Lower leg skin (tissue), 4 donors: ENCODE results near the gene CD83. TPM values are rescaled to one million over a fixed set of nuclear protein-coding genes. Genes with fewer than 3 reads are reported as not detected.
"Not testable (repeated sequence)": the region's sequence is repeated elsewhere in the genome, so short reads cannot be mapped to it uniquely, and the experiment has no call there.

Experiments used
- DNase-seq, 2 donors: peaks; one replicate each; pipeline ENCODE4 v3.0.0-alpha.2; 2019; ENCODE audit warnings: low spot score in 2 of 2
- H3K4me3 ChIP-seq: fragments of 200-600 bp; sonication (generic); 2 replicates; pipeline ENCODE4 v1.5.1; 2017; ENCODE audit warnings: mild to moderate bottlenecking, low read depth; ENCODE audit not compliant: poor library complexity, severe bottlenecking
- POLR2A ChIP-seq, 2 donors: fragments of 450-650 bp; IDR thresholded peaks; one replicate each; pipeline ENCODE4 v1.6.1; 2016 to 2017; ENCODE audit warnings: antibody characterized with exemption in 2 of 2, mild to moderate bottlenecking in 1 of 2, moderate library complexity in 1 of 2
- WGBS, 2 donors: methylation state at CpG; one replicate each; pipeline ENCODE4 v1.1.5; 2018; 5-methylcytosine and 5-hydroxymethylcytosine counted together
- intact Hi-C: fragments of 100-400 bp; cut with DNase I; formaldehyde crosslinking; loops from one replicate; pipeline ENCODE4 v1.15.0; 2023; ENCODE audit warnings: low total_unique reads
- total RNA-seq, 4 donors: library from RNA; depleted of rRNA; stranded (reverse); fragments of >200 nt; gene quantifications; one replicate each; pipeline ENCODE4 v1.1.0, GENCODE V29; 2016
- TF ChIP-seq, protein P1 (sequence below), 3 donors: fragments of 450-650 bp; IDR thresholded peaks; one replicate each; pipeline ENCODE4 v1.5.1; 2016; ENCODE audit warnings: antibody characterized with exemption in 3 of 3, mild to moderate bottlenecking in 3 of 3, moderate library complexity in 2 of 3

CD83 gene, protein sequence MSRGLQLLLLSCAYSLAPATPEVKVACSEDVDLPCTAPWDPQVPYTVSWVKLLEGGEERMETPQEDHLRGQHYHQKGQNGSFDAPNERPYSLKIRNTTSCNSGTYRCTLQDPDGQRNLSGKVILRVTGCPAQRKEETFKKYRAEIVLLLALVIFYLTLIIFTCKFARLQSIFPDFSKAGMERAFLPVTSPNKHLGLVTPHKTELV
- 1 to 10 TPM; 2.2 to 4.4 (median 3.4) TPM for total RNA-seq

DNA sequence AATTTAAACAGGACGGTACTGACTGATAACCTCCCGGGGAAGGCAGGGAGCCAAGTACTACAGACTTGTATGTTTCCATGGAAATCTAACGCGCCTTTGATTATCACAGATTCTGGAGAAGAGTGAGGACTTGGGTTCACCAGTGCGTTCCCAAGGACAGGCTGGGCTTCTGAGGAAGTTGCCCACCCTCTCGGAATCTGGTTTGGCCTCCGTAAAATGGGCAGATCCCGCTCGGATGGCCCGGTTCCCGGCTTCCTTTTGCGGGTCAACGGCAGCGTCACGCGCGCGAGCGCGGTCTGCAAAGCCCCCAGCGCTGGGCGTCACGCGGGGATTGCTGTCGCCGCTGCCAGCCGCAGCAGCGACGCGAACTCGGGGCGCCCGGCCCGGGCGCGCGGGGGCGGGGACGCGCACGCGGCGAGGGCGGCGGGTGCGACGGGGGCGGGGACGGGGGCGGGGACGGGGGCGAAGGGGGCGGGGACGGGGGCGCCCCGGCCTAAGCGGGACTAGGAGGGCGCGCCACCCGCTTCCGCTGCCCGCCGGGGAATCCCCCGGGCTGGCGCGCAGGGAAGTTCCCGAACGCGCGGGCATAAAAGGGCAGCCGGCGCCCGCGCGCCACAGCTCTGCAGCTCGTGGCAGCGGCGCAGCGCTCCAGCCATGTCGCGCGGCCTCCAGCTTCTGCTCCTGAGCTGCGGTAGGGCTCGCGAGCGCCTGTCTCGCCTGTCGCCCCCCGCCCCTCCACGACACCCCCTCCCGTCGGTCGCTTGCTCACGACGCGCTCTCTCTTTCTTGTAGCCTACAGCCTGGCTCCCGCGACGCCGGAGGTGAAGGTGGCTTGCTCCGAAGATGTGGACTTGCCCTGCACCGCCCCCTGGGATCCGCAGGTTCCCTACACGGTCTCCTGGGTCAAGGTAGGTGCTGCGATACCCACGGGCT is at the start of gene CD83:
TSS of gene CD83 (plus strand) at position 615 of the 933 bp plus-strand sequence. CDS start at position 655, 40 bp downstream.
- DNase-seq = peak in 1 of 2 donors; percentile 90
- peak within 1 kb of the TSS; percentile 43 for H3K4me3 ChIP-seq
- intact Hi-C loops = no loop called here
- 1 to 5% methylated on average over 42 to 59 of the region's 106 CpGs for WGBS, 2 donors
- no peak for TF ChIP-seq POLR2A (IDR thresholded peaks at IDR 0.05)
- TF ChIP-seq, protein P1, sequence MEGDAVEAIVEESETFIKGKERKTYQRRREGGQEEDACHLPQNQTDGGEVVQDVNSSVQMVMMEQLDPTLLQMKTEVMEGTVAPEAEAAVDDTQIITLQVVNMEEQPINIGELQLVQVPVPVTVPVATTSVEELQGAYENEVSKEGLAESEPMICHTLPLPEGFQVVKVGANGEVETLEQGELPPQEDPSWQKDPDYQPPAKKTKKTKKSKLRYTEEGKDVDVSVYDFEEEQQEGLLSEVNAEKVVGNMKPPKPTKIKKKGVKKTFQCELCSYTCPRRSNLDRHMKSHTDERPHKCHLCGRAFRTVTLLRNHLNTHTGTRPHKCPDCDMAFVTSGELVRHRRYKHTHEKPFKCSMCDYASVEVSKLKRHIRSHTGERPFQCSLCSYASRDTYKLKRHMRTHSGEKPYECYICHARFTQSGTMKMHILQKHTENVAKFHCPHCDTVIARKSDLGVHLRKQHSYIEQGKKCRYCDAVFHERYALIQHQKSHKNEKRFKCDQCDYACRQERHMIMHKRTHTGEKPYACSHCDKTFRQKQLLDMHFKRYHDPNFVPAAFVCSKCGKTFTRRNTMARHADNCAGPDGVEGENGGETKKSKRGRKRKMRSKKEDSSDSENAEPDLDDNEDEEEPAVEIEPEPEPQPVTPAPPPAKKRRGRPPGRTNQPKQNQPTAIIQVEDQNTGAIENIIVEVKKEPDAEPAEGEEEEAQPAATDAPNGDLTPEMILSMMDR (IDR thresholded peaks at IDR 0.05) = no peak

DNA sequence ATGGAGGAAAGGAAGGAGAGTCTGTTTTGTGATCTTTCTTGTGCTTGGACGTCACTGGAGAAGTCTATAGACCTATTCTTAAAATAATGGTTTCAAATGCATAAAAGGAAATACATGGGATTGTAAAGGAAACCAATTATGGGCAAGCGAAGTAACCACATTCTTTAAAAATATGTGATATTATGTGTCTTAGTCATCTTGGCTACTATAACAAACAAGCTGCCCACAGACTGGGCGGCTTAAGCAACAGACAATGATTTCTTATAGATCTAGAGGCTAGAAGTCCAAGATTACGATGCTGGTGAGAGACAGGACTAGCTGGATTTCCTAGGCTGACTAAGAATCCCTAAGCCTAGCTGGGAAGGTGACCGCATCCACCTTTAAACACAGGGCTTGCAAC is 49.4 kb upstream of the CD83 start:
- no peak overlapping the region for H3K4me3 ChIP-seq
- TF ChIP-seq POLR2A (IDR thresholded peaks at IDR 0.05) = no peak
- TF ChIP-seq, protein P1 (IDR thresholded peaks at IDR 0.05) = no peak
- WGBS, 2 donors = 65 to 66% methylated on average over 5 of the region's 5 CpGs
- intact Hi-C loops = no loop called here
- no peak for DNase-seq

DNA sequence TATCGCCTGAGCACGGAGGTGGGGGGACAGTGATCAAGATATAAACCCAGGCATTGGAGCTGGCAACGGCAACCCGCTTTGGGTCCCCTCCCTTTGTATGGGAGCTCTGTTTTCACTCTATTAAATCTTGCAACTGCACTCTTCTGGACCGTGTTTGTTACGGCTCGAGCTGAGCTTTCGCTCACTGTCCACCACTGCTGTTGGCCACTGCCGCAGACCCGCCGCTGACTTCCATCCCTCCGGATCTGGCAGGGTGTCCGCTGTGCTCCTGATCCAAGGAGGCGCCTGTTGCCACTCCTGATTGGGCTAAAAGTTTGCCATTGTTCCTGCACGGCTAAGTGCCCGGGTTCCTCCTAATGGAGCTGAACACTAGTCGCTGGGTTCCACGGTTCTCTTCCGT is 48.9 kb upstream of the CD83 start:
- DNase-seq = no peak
- WGBS, 2 donors = 85 to 88% methylated on average over 19 of the region's 19 CpGs
- intact Hi-C loops = no loop called here

DNA sequence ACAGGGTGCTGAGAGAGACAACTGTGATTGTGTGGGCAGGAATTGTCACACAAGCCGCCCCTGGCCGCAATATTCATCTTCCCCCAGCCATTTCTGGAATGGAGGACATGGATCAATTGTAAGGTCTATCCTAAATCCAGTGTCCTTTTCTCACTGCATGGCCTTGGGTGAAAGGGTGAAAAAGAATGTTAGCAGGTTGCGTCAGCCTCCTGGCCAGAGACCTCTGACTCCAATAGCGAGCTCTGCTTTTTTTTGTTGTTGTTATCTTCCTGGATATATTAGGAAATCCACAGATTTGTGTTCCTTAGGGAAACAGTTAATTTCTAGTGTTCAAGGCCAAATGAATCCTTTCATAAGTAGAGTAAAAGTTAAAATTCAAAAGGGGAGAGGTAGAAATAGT is 47.1 kb upstream of the CD83 start:
- no peak for DNase-seq
- WGBS, 2 donors = 92 to 97% methylated on average over 4 of the region's 4 CpGs
- intact Hi-C loops = no loop called here
- H3K4me3 ChIP-seq = no peak overlapping the region
- TF ChIP-seq POLR2A (IDR thresholded peaks at IDR 0.05) = no peak
- TF ChIP-seq, protein P1 (IDR thresholded peaks at IDR 0.05) = no peak

More for the DNA sequence above, 48.9 kb upstream of the CD83 start:
- H3K4me3 ChIP-seq = no peak overlapping the region
- no peak for TF ChIP-seq POLR2A (IDR thresholded peaks at IDR 0.05)
- TF ChIP-seq, protein P1 (IDR thresholded peaks at IDR 0.05) = no peak

DNA sequence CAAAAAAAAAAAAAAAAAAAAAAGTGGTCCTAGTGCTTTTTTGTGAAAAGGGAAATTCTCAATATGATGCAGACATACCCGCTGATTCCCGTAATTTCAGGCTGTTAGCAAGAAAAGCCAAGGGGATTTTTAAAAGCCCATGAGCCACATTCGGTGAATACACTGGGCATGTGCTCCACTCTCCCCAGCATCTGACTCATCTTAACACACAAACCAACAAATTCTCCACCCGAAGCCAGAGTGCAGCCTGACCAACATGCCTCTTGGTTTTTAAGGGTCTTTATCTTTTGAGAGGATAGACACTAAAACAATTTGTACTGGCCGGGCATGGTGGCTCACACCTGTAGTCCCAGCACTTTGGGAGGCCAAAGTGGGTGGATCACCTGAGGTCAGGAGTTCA is 45.5 kb upstream of the CD83 start:
- TF ChIP-seq, protein P1 (IDR thresholded peaks at IDR 0.05) = no peak
- TF ChIP-seq POLR2A (IDR thresholded peaks at IDR 0.05) = no peak
- WGBS, 2 donors = 73 to 78% methylated on average over 5 of the region's 5 CpGs

DNA sequence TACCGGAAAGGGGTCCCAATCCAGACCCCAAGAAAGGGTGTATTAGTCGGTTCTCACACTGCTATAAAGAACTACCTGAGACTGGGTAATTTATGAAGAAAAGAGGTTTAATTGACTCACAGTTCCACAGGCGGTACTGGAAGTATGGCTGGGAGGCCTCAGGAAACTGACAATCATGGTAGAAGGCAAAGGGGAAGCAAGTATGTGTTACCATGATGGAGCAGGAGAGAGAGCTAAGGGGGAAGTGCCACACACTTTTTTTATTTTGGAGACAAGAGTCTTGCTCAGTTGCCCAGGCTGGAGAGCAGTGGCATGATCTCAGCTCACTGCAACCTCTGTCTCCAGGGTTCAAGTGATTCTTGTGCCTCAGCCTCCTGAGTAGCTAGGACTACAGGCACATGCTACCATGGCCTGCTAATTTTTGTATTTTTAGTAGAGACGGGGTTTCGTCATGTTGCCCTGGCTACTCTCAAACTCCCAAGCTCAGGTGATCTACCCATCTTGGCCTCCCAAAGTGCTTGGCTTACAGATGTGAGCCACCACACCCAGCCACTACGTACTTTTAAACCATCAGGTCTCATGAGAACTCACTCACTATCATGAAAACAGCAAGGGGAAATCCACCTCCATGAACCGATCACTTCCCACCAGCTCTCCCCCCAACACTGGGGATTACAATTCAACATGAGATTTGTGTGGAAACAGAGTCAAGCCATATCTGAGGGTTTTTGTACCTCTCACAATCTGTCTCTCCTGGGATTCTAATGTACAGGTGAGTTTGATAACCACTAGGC is 43.8 kb upstream of the CD83 start:
- H3K4me3 ChIP-seq, DNase-seq, intact Hi-C loops: not testable (repeated sequence)
- 92 to 96% methylated on average over 7 of the region's 7 CpGs for WGBS, 2 donors

More for the DNA sequence above, 45.5 kb upstream of the CD83 start:
- no peak overlapping the region for H3K4me3 ChIP-seq
- no peak for DNase-seq
- intact Hi-C loops = no loop called here
